GM18499 (cell line): ENCODE measurements around the gene GNG8.

Experiments used
- ATAC-seq: cut with Tn5 transposase; IDR thresholded peaks from one replicate; pipeline ENCODE4 v1.9.1; 2021; ENCODE audit warnings: moderate number of reproducible peaks; ENCODE audit not compliant: insufficient read depth, unreplicated experiment

The GNG8 gene

DNA sequence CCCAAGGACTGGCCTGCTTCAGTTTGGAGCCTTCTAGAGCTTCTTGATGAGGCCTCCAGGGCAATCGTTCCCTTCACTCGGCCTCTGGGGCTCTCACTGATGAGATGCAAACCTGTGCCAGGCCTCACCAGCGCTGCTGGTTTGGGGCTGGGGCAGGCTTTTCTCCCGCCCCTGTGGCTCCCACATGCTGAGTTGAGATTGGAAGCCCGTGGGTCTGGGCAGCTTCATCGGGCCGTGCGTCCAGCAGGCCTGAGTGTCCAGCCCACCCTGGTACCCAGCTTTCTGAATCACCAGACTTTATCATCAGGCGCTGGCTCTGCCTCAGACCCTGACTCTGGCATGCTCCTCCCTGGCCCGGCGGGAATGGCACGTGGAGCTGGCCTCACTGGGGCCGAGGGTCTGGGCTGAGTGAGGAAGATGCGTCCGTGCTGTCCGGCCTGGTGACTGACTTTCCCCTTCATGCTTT, 30.6 kb downstream of the GNG8 start:
- ATAC-seq = no peak

DNA sequence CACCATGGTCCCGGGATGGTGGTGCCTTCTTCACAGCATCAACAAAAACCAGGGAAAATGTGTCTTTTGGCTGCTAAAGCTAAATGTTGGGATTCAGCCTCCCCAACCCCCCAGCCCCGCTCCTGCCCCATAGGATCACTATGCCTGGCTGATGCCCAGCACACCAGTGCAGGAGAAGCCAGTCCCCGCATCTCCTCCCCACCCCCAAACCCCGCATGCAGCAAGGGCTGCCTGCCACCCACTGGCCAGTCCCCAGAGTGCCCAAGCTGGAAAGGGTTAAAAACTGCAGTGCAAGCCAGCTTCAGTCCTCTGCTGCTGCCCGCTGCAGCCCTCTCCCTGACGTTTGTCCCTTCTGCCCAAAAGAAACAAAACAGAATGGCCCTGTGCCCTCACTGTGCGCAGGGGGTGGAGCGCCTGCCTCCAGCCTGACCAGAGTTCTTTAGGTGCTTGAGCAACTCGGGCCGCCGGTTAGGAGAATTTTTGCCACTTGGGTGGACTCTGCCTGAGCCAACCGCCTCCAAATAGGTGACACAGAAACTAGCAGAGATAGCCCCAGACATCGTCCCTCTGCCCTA, 31.1 kb downstream of the GNG8 start:
- ATAC-seq = no peak

DNA sequence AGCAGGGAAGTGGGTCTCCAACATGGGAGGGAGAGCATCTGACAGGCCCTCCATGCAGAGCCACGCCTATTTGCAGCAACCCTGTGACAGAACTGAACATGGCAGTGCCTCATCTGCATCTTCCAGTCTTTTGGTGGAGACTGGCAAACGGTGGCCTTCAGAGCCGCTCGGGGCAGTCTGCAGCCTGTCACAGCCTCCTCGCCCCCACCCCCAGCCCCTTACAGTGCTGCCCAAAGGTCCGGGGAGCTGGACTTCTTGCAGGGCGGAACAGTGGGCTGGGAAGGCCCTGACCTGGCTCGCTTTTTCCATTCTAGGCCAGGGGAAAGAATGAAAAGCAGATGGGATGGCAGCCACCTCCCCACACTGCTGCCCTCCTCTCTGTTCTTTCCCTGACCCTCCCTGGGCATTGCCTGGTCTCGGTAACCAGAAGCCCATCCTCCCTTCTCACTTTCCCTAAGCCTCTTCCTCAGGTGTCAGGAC, 32.2 kb downstream of the GNG8 start:
- ATAC-seq = no peak

DNA sequence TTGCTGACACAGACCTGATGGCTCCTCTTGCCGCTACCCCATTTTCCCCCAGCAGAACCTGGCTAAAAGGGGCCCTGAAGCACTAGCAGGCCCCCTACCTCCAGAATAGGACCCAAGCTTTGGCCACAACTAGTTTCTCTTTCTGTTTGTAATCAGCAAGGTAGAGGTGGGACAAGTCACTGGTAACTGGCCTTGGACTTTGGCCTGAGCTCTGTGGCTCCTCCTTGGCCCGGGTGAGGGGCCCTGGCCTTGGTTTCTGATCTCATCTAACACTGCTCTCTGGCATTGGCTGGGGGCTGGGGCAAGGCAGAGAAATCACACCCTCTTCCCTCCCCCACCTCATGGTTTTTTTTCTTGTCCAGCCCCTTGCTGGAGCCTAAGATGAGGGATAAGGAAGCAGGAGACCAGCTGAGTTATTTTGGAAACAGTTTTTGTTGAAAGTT, 32.8 kb downstream of the GNG8 start:
- no peak for ATAC-seq

DNA sequence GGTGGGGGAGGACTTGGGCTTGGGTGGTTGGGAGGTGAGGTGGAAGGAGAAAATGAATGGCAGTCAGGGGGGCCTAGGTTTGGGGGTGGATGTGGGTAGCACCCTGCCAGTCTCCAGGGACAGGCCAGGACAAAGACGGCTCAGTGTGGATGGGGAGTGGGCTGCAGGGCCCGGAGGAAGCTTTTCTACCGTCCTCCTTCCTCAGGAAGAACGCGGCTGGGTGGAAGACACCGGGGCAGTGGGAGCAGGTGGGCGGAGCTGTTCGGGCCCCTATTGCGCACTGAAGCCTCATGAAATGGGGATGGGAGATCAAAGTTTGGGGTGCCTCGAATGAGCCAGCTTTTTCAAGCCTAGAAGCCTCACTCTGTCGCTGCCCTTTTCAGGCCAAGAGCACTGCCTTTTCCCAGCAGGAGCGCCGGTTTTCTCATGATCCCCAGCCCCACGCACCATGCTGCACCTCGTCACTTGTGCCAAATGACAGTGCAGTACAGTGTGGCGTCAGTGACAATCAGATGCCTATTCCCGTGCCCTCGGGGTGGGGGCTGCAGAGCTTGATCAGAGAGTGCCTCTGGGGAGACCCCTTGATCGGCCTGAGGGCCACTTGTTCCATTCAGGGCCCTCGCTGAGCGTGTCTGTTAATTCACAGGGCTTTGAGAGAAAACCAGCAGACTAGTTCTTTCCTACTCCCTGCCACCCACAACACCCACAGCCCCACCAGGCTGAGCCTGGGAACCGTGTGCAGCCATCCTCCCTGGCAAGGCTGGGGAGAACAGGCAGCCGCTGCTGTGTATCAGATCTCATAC, 33.4 kb downstream of the GNG8 start:
- no peak for ATAC-seq

GRCh38 chr19:46601318-46602224, 34.4 kb downstream of the GNG8 start, which contains the start of gene CALM3:
CALM3 (plus strand) TSS chr19:46601330; CDS start chr19:46601435, 105 bp downstream.
- no peak for ATAC-seq

DNA sequence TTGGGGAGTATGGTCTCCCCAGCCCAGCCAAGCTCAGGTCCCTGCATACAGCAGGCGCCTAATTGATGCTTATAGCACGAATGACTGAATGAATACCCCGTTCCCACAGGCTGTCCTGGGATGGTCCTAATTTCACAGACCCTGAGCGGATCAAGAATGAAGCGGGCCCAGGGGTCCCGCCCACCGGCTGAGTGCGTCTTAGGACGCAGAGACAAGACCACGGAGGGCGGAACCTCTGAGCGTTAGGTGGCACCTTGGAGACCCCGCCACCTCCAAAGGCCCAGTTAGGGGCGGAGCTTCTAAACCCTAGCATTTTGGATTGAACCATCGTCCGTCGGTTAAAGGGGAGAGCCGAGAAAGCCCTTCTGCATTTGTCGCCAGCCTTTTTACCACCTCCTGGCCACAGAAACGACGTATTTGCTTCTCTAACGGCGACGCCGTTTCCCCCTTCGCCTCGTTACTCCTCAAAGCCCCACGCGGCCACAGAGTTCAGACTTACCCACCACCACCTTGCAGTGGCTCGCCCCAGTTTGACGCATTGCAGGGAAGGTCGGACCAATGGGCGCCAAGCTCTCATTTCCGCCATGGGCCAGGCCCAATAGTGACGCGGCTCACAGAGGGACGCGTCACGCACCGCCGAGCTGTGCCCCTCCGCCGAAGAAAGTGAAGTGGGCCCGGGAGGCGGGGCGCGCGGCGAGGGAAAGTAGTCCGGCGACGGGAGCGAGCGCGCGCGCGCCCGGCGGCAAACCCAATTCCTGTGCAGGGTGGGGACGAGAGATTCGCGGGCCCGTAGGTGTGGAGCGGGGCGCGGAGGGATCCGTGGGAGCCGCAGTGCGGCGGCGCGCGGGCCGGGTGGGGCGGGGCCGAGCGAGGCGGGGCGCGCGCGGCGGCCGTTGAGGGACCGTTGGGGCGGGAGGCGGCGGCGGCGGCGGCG, 35.4 kb downstream of the GNG8 start:
- ATAC-seq = peak; percentile 60

- ATAC-seq = no peak
These were observed 36.2 kb downstream of the GNG8 start for GRCh38 chr19:46599716-46600373.

DNA sequence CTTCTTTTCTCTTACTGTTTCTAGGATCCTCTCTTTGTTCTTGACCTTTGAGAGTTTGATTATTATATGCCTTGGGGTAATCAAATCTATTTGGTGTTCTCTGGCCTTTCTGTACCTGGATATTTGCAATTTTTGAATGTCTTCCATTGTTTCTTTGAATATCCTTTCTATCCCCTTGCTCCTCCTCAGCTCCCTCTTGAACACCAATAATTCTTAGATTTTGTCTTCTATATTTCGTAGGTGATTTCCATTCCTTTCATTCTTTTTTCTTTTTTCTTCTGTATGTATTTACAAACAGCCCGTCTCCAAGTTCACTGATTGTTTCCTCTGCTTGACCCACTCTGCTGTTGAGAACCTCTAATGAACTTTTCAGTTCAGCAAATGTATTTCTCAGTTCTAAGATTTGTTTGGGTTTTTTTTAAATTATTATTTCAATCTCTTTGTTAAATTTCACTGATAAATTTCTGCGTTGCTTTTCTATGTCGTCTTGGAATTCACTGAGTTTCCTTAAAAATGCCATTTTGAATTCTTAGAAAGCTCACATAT, 37.6 kb downstream of the GNG8 start:
- no peak for ATAC-seq

GRCh38 chr19:46596008-46596407, 40.0 kb downstream of the GNG8 start:
- no peak for ATAC-seq

GRCh38 chr19:46591870-46592269, 44.1 kb downstream of the GNG8 start:
- no peak for ATAC-seq

GRCh38 chr19:46591254-46591653, 44.7 kb downstream of the GNG8 start:
- no peak for ATAC-seq

DNA sequence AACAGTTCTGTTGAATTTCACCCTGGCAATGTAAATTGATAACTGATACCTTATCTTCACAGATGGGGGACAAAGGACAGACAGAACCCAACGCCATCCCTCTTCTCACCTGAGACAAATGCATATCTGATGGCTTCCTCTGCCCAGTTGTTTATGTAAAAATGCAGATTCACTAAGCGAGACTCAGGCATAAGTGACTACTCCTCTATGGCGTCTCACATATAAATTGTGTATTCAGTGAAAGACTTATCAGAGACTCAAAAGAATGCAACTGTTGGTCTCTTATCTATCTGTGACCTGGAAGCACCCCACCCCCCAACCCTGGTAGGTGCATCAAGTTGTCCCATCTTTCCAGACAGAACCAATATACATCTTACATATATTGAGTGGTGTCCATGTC, 48.1 kb downstream of the GNG8 start:
- ATAC-seq = no peak

DNA sequence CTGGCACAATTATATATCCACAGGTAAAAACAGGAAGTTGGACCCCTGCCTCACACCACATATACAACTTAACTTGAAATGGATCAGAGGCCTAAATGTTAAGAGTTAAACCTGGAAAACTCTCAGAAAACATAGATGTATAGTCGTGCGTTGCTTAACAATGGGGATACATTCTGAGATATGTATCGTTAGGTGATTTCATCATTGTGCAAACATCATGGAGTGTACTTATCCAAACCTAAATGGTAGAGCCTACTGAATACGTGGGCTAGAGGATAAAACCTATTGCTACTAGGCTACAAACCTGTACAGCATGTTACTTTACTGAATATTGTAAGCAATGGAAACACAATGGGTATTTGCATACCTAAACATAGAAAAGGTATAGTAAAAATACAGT, 49.7 kb downstream of the GNG8 start:
- ATAC-seq = no peak

- no peak for ATAC-seq
These were observed 50.5 kb downstream of the GNG8 start for GRCh38 chr19:46585539-46585938.
